Breast epithelium (tissue), 3 donors: ENCODE results near the gene FAAP24.
"Not testable (repeated sequence)": the region's sequence is repeated elsewhere in the genome, so short reads cannot be mapped to it uniquely, and the experiment has no call there.

Experiments
- CTCF ChIP-seq, 3 donors: fragments of 450-650 bp; IDR thresholded peaks; one replicate each; pipeline ENCODE4 v1.5.1; 2016 to 2017; ENCODE audit warnings: antibody characterized with exemption in 3 of 3, mild to moderate bottlenecking in 3 of 3, moderate library complexity in 3 of 3
- POLR2A ChIP-seq: fragments of 450-650 bp; IDR thresholded peaks from one replicate; pipeline ENCODE4 v1.6.1; 2016; ENCODE audit warnings: antibody characterized with exemption, mild to moderate bottlenecking, moderate library complexity
- POLR2AphosphoS5 ChIP-seq, 3 donors: sonication (generic); formaldehyde crosslinking; IDR thresholded peaks; one replicate each; pipeline ENCODE4 v1.6.1; 2017; ENCODE audit warnings: antibody characterized with exemption in 3 of 3

- TF ChIP-seq POLR2A; CTCF (IDR thresholded peaks at IDR 0.05); POLR2AphosphoS5 (IDR thresholded peaks at IDR 0.05): not testable (repeated sequence)
Observed at GRCh38 chr19:32977813-32978212, 5.8 kb downstream of the FAAP24 start.
